ENCODE data around the gene ITIH4.

Gene ITIH4

GRCh38 chr3:52793702-52794611, 36.5 kb downstream of the ITIH4 start:
- no peak overlapping the region for H3K4me2 ChIP-seq (ENCODE audit: insufficient read depth, low read length)
- H3K4me1 ChIP-seq (ENCODE audit: insufficient read depth, low read length), result no peaks in the 10 kb centered on the region

GRCh38 chr3:52792961-52793695, 37.3 kb downstream of the ITIH4 start:
- H2AFZ ChIP-seq (ENCODE audit: low read depth, low read length), result 0 out of 2 replicates have a peak overlapping the region, but pooled peaks have one; percentile 26
- no peak overlapping the region for H3K27ac ChIP-seq (ENCODE audit: low read length)
- ATAC-seq (ENCODE audit: insufficient read depth, low read depth) (no peak), DNase-seq (no peak)
- H3K27me3 ChIP-seq (ENCODE audit: insufficient read depth, low read length, poor library complexity), result no peaks in the 10 kb centered on the region
- no peaks in the 10 kb centered on the region for H3K79me2 ChIP-seq (ENCODE audit: insufficient read depth, low read length)
- no peak for TF ChIP-seq EZH2 (IDR thresholded peaks at IDR 0.05; ENCODE audit: borderline replicate concordance, low read depth, low read length, severe bottlenecking)
- TF ChIP-seq, protein P1, sequence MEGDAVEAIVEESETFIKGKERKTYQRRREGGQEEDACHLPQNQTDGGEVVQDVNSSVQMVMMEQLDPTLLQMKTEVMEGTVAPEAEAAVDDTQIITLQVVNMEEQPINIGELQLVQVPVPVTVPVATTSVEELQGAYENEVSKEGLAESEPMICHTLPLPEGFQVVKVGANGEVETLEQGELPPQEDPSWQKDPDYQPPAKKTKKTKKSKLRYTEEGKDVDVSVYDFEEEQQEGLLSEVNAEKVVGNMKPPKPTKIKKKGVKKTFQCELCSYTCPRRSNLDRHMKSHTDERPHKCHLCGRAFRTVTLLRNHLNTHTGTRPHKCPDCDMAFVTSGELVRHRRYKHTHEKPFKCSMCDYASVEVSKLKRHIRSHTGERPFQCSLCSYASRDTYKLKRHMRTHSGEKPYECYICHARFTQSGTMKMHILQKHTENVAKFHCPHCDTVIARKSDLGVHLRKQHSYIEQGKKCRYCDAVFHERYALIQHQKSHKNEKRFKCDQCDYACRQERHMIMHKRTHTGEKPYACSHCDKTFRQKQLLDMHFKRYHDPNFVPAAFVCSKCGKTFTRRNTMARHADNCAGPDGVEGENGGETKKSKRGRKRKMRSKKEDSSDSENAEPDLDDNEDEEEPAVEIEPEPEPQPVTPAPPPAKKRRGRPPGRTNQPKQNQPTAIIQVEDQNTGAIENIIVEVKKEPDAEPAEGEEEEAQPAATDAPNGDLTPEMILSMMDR (IDR thresholded peaks at IDR 0.05; ENCODE audit: borderline replicate concordance, extremely low read depth, low read length, poor library complexity, severe bottlenecking), result no peak
- H4K20me1 ChIP-seq (ENCODE audit: insufficient read depth, low read length), result no peaks in the 10 kb centered on the region
- H3K4me2 ChIP-seq (ENCODE audit: insufficient read depth, low read length), result no peak overlapping the region
- no peak overlapping the region for H3K4me3 ChIP-seq (ENCODE audit: low read depth in 1 of 2, low read length in 2 of 2)
- no peaks in the 10 kb centered on the region for H3K9me3 ChIP-seq (ENCODE audit: insufficient read depth, low read length, severe bottlenecking)
- H3K36me3 ChIP-seq (ENCODE audit: insufficient read depth, low read length), result no peaks in the 10 kb centered on the region
- no peaks in the 10 kb centered on the region for H3K4me1 ChIP-seq (ENCODE audit: insufficient read depth, low read length)
- no peak overlapping the region for H3K9ac ChIP-seq (ENCODE audit: low read depth, low read length)

More at GRCh38 chr3:52793702-52794611, 36.5 kb downstream of the ITIH4 start:
- H3K4me3 ChIP-seq (ENCODE audit: low read depth in 1 of 2, low read length in 2 of 2), result no peak overlapping the region
- no peak overlapping the region for H3K27ac ChIP-seq (ENCODE audit: low read length)
- no peaks in the 10 kb centered on the region for H3K9me3 ChIP-seq (ENCODE audit: insufficient read depth, low read length, severe bottlenecking)
- no peaks in the 10 kb centered on the region for H3K27me3 ChIP-seq (ENCODE audit: insufficient read depth, low read length, poor library complexity)
- DNase-seq (no peak), ATAC-seq (ENCODE audit: insufficient read depth, low read depth) (no peak)
- no peaks in the 10 kb centered on the region for H4K20me1 ChIP-seq (ENCODE audit: insufficient read depth, low read length)
- H2AFZ ChIP-seq (ENCODE audit: low read depth, low read length), result no peak overlapping the region; the same call in 1 of the 2 replicates
- no peak overlapping the region for H3K9ac ChIP-seq (ENCODE audit: low read depth, low read length)
- no peaks in the 10 kb centered on the region for H3K79me2 ChIP-seq (ENCODE audit: insufficient read depth, low read length)
- H3K36me3 ChIP-seq (ENCODE audit: insufficient read depth, low read length), result no peaks in the 10 kb centered on the region
- no peak for TF ChIP-seq EZH2 (IDR thresholded peaks at IDR 0.05; ENCODE audit: borderline replicate concordance, low read depth, low read length, severe bottlenecking)
- TF ChIP-seq, protein P1 (IDR thresholded peaks at IDR 0.05; ENCODE audit: borderline replicate concordance, extremely low read depth, low read length, poor library complexity, severe bottlenecking), result no peak

DNA sequence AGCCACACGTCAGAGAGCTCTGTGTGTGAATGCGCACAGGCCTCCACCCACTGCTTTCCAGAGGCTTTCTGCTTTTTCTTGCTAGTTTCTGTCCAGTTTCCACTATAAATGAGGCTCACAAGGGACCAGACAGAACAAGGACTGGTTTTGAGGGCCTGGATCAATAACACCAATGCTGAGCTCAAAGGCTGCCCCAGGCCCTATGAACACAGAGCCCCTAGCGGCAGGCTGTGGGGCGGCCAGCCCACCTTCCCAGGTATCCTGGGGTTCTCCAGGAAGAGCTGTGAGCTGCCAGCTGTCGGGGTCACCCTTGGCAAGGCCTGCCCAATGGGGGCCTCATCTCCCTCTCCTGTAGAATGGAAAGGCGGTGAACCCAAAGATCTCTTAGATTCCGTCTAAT, 38.1 kb downstream of the ITIH4 start:
- H3K9ac ChIP-seq (ENCODE audit: low read depth, low read length), result no peak overlapping the region
- H3K36me3 ChIP-seq (ENCODE audit: insufficient read depth, low read length), result no peaks in the 10 kb centered on the region
- H4K20me1 ChIP-seq (ENCODE audit: insufficient read depth, low read length), result no peaks in the 10 kb centered on the region
- no peak overlapping the region for H2AFZ ChIP-seq (ENCODE audit: low read depth, low read length)
- no peak overlapping the region for H3K4me2 ChIP-seq (ENCODE audit: insufficient read depth, low read length)
- no peaks in the 10 kb centered on the region for H3K4me1 ChIP-seq (ENCODE audit: insufficient read depth, low read length)
- ATAC-seq (ENCODE audit: insufficient read depth, low read depth) (no peak), DNase-seq (no peak)
- no peaks in the 10 kb centered on the region for H3K79me2 ChIP-seq (ENCODE audit: insufficient read depth, low read length)
- H3K27me3 ChIP-seq (ENCODE audit: insufficient read depth, low read length, poor library complexity), result no peaks in the 10 kb centered on the region
- TF ChIP-seq EZH2 (IDR thresholded peaks at IDR 0.05; ENCODE audit: borderline replicate concordance, low read depth, low read length, severe bottlenecking), result no peak
- TF ChIP-seq, protein P1 (IDR thresholded peaks at IDR 0.05; ENCODE audit: borderline replicate concordance, extremely low read depth, low read length, poor library complexity, severe bottlenecking), result no peak
- H3K27ac ChIP-seq (ENCODE audit: low read length), result no peak overlapping the region
- no peaks in the 10 kb centered on the region for H3K9me3 ChIP-seq (ENCODE audit: insufficient read depth, low read length, severe bottlenecking)
- no peak overlapping the region for H3K4me3 ChIP-seq (ENCODE audit: low read depth in 1 of 2, low read length in 2 of 2)

All from DND-41 (cell line).